Right ventricle myocardium inferior (tissue), 1 donor: ENCODE data around the gene ZBTB20. TPM values are rescaled to one million over a fixed set of nuclear protein-coding genes. Genes with fewer than 3 reads are reported as not detected.

ENCODE experiments used
- ATAC-seq: fragments of 200-7000 bp; cut with Tn5 transposase; one replicate; pipeline ENCODE4 v1.9.1; 2020; ENCODE audit warnings: mild to moderate bottlenecking, moderate library complexity
- DNase-seq: peaks from one replicate; pipeline ENCODE4 v3.0.0; 2021; ENCODE audit errors: missing footprints
- intact Hi-C: fragments of 100-400 bp; cut with DNase I; formaldehyde crosslinking; loops from one replicate; pipeline ENCODE4 v1.11.0; 2022
- total RNA-seq: library from RNA; stranded (reverse); fragmentation: NEBNext Ultra II Directional; extraction: Animal tissue kit (Norgen Biotek cat#: 25700); gene quantifications from one replicate; pipeline ENCODE4 v1.2.1, GENCODE V29; 2021
- donor health status: DM: no; HTN: yes; CAD: no; lungs with severe emphysema.

ZBTB20 gene
- total RNA-seq, 1 donor from 2014 or later: 55.7 TPM

DNA sequence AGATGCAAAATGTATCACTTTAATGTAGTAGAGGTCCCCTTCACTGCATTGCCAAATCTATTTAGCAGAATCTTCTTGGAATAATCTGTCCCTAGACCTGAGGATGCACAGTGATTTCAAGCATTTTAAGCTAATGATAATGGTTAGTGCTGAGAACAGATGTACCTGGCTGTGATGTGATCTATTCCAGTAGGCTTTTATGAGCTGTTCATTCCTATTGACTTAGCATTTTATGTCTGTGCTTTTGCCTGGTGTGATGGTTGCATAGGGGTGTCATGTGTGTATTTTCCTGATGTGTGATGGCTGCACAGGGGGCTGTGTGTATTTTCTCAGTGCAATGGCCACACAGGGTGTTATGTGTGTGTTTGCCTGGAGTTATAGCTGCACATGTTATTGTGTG lies 580.3 kb downstream of the ZBTB20 start:
- DNase-seq (no peak), ATAC-seq (no peak)
- intact Hi-C loops: no loop called here

DNA sequence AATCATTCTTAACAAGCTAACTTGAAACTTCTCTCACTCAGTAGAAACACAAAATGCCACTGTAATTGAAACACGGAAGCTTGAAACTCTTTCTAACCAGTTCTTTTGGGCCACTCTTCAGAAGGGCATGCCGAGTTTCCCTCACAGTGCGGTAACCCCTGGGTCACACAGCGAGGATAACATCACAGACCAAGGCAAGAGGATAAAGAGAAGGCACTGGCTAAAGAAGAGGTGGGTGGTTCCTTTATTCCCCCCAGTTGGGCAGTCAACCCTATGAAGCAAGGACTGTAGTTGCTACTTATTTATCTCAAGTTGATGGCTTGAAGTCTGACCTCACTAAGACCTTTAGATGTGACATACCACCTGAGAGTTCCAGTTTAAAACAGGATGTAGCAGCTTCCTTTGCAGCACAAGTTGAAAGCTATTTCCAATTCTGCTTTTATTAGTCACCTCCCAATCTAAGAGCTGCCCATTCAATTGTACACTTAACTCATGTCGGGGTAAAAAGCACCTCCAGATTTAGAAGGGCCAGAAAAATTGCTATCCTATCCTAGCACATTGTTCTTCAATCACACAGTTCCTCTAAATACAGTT lies 580.8 kb downstream of the ZBTB20 start:
- intact Hi-C loops: no loop called here
- no peak for DNase-seq
- ATAC-seq: no peak

- intact Hi-C loops: no loop called here
- DNase-seq (no peak), ATAC-seq (no peak)
These were observed 581.9 kb downstream of the ZBTB20 start for GRCh38 chr3:114565216-114565615.

GRCh38 chr3:114563720-114564119 lies 583.4 kb downstream of the ZBTB20 start:
- ATAC-seq (no peak), DNase-seq (no peak)
- intact Hi-C loops: no loop called here

DNA sequence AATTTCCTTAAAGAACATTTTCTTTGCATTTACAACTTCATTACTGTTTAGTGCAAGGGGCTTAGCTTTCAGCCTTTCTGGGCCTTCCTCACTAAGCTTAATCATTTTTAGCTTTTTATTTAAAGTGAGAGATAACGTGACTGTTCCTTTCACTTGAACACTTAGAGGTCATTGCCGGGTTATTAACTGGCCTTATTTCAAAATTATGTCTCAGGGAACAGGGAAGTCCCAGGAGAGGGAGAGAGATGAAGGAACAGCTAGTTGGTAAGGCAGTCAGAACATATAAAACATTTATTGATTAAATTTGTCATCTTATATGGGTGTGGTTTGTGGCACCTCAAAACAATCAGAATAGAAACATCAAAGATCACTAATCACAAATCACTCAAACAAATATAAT lies 584.5 kb downstream of the ZBTB20 start:
- intact Hi-C loops: no loop called here
- ATAC-seq: no peak
- no peak for DNase-seq

GRCh38 chr3:114558271-114558670 lies 588.8 kb downstream of the ZBTB20 start:
- DNase-seq (no peak), ATAC-seq (no peak)
- intact Hi-C loops: no loop called here

GRCh38 chr3:114557791-114558190 lies 589.3 kb downstream of the ZBTB20 start:
- intact Hi-C loops: no loop called here
- ATAC-seq (no peak), DNase-seq (no peak)

DNA sequence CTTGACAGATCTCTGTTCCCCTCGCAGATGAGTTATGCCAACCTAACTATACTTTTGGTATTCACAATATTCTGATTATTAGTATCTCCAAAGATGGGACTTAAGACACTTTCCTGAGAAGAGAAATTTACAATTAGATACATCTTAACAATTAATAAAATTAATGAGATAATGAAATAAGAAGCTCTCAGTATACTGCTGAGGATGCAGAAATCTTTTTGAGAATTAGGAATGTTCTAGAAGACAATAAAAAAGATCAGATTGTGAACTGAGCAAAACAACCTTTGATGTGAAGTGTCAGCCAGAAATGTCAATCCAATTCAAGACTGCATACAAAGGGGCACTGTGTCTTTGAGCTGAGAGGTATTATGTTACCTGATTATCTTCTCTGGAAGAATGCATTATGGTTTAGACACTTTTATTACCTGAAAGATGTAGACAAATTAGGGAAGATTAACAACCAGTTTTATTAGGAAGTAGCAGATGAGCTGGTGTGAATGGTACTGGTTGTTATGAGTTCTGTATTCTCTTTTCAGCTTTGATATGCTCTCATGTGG lies 590.4 kb downstream of the ZBTB20 start:
- ATAC-seq (no peak), DNase-seq (no peak)
- intact Hi-C loops: no loop called here

DNA sequence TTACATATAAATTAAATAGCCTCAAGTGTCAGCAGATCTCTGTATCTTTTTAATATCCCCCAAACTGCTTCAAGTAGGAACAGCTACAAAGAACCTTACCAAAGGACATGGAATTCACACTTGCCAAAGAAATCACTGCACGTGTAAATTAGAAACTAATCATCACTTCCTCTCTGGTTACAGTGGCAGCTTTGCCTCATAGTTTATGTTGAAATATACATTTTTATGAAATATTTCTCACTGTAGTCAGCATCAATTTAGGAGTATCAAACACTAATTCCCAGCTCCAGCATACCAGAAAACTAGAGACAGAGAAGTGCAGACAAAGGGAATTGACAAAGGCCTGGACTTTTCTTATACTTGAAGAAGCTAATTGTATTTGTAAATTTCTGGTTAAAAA lies 592.4 kb downstream of the ZBTB20 start:
- no peak for ATAC-seq
- intact Hi-C loops: no loop called here
- no peak for DNase-seq

GRCh38 chr3:114553949-114554593 lies 593.0 kb downstream of the ZBTB20 start:
- ATAC-seq (peak; percentile 39), DNase-seq (no peak)
- intact Hi-C loops: no loop called here

GRCh38 chr3:114552527-114552812 lies 594.6 kb downstream of the ZBTB20 start:
- intact Hi-C loops: no loop called here
- no peak for ATAC-seq

GRCh38 chr3:114551770-114552526 lies 595.1 kb downstream of the ZBTB20 start:
- intact Hi-C loops: no loop called here
- ATAC-seq (no peak), DNase-seq (no peak)

More at GRCh38 chr3:114552527-114552812, 594.6 kb downstream of the ZBTB20 start:
- DNase-seq: no peak

DNA sequence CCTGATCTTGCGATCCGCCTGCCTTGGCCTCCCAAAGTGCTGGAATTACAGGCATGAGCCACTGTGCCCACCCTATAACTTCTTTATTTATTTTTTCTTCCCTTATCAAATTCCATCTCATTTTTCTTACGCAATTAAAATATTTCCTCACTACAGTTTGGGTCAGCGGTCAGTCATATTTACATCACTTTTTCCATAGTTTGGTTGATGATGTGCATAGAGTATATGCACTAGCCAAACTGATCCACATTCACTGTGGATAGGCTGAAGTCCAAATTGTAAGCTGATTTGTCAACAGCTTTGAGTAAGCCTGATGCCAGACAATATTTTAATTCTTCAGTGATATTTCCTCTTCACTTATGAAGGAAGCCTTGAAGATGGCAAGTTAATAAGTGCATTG lies 596.9 kb downstream of the ZBTB20 start:
- intact Hi-C loops: no loop called here

DNA sequence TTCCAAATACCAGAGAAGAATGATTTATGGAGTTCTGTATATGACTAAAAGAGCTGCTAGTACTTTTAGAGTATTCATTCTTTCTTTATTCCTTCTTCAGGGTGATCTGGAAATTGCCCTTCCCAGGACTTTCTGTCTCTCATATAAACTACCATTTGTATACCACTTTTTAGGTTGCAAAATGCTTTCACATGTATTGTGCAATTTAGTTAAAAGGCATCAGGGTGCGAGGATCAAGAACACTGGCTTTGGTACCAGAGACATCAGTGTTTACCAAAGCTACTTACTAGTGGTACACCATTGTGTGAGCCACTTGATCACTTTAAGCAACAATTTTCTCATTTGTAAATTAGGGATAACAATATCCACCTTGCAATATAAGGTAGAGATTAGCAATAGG lies 601.9 kb downstream of the ZBTB20 start:
- intact Hi-C loops: no loop called here
- ATAC-seq (no peak), DNase-seq (no peak)

More for the DNA sequence above, 596.9 kb downstream of the ZBTB20 start:
- ATAC-seq (no peak), DNase-seq (no peak)

- intact Hi-C loops: no loop called here
- ATAC-seq (no peak), DNase-seq (no peak)
These were observed 604.7 kb downstream of the ZBTB20 start for GRCh38 chr3:114542359-114542758.

GRCh38 chr3:114539525-114539924 lies 607.6 kb downstream of the ZBTB20 start:
- intact Hi-C loops: no loop called here
- no peak for ATAC-seq

GRCh38 chr3:114538211-114538610 lies 608.9 kb downstream of the ZBTB20 start:
- no peak for ATAC-seq
- intact Hi-C loops: no loop called here
- no peak for DNase-seq

More at GRCh38 chr3:114539525-114539924, 607.6 kb downstream of the ZBTB20 start:
- no peak for DNase-seq

DNA sequence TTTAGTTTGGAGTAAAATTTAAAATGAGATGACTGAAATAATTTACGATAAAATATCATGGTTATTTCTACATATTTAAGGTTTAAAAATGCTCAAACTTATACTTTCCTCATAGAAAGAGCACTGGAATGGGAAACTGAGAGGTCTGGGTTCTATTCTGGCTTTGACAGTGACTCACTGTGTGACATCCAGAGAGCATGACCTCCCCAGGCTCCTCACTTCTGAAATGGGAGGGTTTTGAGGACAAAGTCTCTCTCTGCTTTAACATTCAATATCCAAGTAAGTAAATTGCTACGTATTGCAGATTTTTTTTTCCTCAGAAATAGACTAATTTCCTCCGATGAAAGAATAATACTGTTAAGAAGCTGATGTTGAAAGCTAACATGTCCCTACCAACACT lies 618.6 kb downstream of the ZBTB20 start:
- intact Hi-C loops: no loop called here
- no peak for ATAC-seq
- DNase-seq: no peak

DNA sequence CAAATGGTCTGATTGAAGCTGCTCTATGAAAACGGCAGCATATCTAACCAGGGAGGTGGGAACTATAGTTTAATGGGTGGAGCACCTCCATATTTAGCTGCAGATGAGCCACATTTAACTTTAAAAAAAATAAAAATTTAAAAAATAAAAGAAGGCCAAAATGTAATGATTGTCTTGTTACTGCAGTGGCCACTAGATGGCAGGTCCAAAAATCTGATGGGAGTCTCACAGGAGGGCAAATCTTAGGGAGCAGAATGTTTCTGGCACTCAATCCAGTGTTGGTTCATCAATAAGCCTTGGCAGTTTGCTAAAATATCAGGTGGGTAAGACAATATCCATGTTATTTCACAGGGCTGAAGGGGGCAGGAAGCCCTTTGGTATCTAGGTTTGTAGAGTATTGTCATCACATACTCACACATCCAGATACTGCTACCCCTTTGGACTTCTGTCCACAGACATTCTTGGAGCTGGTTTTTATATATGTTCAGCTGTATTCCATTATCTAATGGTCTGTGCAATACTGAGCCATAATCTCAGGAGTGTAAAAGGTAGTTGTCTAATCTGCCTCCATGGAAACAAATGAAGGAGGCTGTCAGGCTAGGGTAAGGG lies 619.9 kb downstream of the ZBTB20 start:
- DNase-seq (no peak), ATAC-seq (no peak)
- intact Hi-C loops: no loop called here

DNA sequence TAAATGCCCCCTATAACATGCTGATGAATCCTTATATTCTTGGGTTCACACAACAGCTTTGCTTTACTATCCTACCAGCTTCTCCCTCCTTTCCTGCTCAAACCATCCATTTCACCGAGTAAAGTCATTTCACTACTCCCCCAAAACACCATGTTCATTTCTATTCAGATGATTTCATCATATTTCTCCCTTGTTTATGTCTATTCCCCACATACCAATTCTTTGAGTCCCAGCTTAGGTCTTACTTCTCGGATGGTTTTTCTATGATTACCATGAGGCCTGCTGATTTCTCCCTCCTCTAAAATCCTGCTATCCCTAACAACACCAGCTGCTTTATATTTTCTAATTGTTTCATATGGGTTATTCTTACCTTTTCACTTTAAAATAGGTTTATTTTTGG lies 621.8 kb downstream of the ZBTB20 start:
- no peak for DNase-seq
- intact Hi-C loops: no loop called here
- ATAC-seq: no peak
